Heart right ventricle (tissue), 16 donors: Measurements from ENCODE around the gene GTPBP6. TPM values are rescaled to one million over a fixed set of nuclear protein-coding genes. Genes with fewer than 3 reads are reported as not detected.
"Not testable (repeated sequence)": the region's sequence is repeated elsewhere in the genome, so short reads cannot be mapped to it uniquely, and the experiment has no call there.

Source experiments
- ATAC-seq, 8 donors: fragments of 200-7000 bp; cut with Tn5 transposase; one replicate each; pipeline ENCODE4 v1.9.1; 2020; ENCODE audit warnings: mild to moderate bottlenecking in 8 of 8, moderate library complexity in 8 of 8, moderate number of reproducible peaks in 1 of 8
- DNase-seq, 2 donors: peaks; one replicate each; pipeline ENCODE4 v3.0.0-alpha.2; 2020
- H3K27ac ChIP-seq, 10 donors: fragments of 200-600 bp; sonication (generic) in 2 of 10; one replicate each; pipeline versions ENCODE4 v1.5.0 to v1.8.0; 2020 to 2022; ENCODE audit warnings: mild to moderate bottlenecking in 3 of 10
- H3K27me3 ChIP-seq, 7 donors: fragments of 200-600 bp; one replicate each; pipeline ENCODE4 v1.8.0; 2021 to 2022; ENCODE audit warnings: mild to moderate bottlenecking in 2 of 7
- H3K36me3 ChIP-seq, 9 donors: fragments of 200-600 bp; sonication (generic) in 1 of 9; one replicate each; pipeline versions ENCODE4 v1.5.0 to v1.8.0; 2020 to 2022; ENCODE audit warnings: mild to moderate bottlenecking in 2 of 9
- H3K4me1 ChIP-seq, 9 donors: fragments of 200-600 bp; sonication (generic) in 1 of 9; one replicate each; pipeline versions ENCODE4 v1.5.0 to v1.8.0; 2020 to 2022; ENCODE audit warnings: mild to moderate bottlenecking in 4 of 9
- H3K4me3 ChIP-seq, 10 donors: fragments of 200-600 bp; sonication (generic) in 2 of 10; one replicate each; pipeline versions ENCODE4 v1.5.0 to v1.8.0; 2020 to 2022; ENCODE audit warnings: mild to moderate bottlenecking in 7 of 10, moderate library complexity in 2 of 10
- H3K9me3 ChIP-seq, 11 donors: fragments of 200-600 bp in 10 of 11; sonication (generic) in 2 of 11; one replicate each; pipeline versions ENCODE4 v1.5.0 to v1.8.0; 2013 to 2022; ENCODE audit warnings: mild to moderate bottlenecking in 2 of 11, control low read depth in 1 of 11, moderate library complexity in 1 of 11
- CTCF ChIP-seq, 9 donors: fragments of 200-600 bp; sonication (generic) in 2 of 9; IDR thresholded peaks; one replicate each; pipeline versions ENCODE4 v1.5.0 to v1.8.0; 2021 to 2022; ENCODE audit warnings: antibody characterized with exemption in 9 of 9, mild to moderate bottlenecking in 5 of 9, moderate library complexity in 1 of 9
- WGBS, 2 donors: extraction: QIAGEN DNeasy Blood & Tissue Kit; methylation state at CpG; one replicate each; pipeline ENCODE4 v1.1.7; 2013; ENCODE audit warnings: inconsistent platforms in 1 of 2; 5-methylcytosine and 5-hydroxymethylcytosine counted together
- intact Hi-C, 10 donors: fragments of 100-400 bp; cut with DNase I; formaldehyde crosslinking; loops; one replicate each; pipeline versions ENCODE4 v1.11.1 to v1.14.2; 2022
- polyA plus RNA-seq, 2 donors: library from polyadenylated mRNA; stranded (reverse); fragments of 200-250 nt; gene quantifications; one replicate each; pipeline ENCODE4 v1.2.3, GENCODE V29; 2013
- total RNA-seq, 10 donors: library from RNA; stranded (reverse); fragmentation: NEBNext Ultra II Directional in 3 of 10; extraction: Animal tissue kit (Norgen Biotek cat#: 25700) in 3 of 10; gene quantifications; one replicate each; pipeline versions ENCODE4 v1.2.1 to v1.2.4, GENCODE V29; 2021 to 2023
- donor health status: Arrhythmogenic right ventricular cardiomyopathy.
- donor health status: ischemic (EF 13 %, LVEDD 7.1; RV severe dilation, severe dysfunction).
- donor health status: healthy with polysubstance abuse.
- donor health status: DM: no; HTN: yes; CAD: no.
- donor health status: DM: no; HTN: no; CAD: no.
- donor health status: ischemic (EF 25% LVEDD 6.9; RV normal size, moderate dysfunction).
- donor health status: ischemic (EF 25% LVEDD 5.7; RV mildly dilated, moderate dysfunction).
- donor health status: healthy.
- donor health status: DM: yes; HTN: yes; CAD: no.
- donor health status: Ischemic cardiomyopathy.
- donor health status: ischemic (EF 35%, LVEDD 5.7; RV mildly dilated, moderate dysfunction).
- donor health status: nonischemic (EF 11% LVEDD 7.7; RV severe dilation, severe dysfunction).
- donor health status: DM: yes; HTN: yes; CAD: no.
- donor health status: PGD.
- donor health status: ischemic (EF 29% LVEDD 5.4; RV normal size, mild dysfunction).
- donor health status: nonischemic (EF 23%, LVEDD 6.1; RV moderate dilation, normal function).

GTPBP6 gene
- total and polyA plus RNA-seq, 12 donors = 29.8 to 103 (median 46.3) TPM

- peak in 1 of 8 donors; percentile 7 for ATAC-seq
- H3K4me1 ChIP-seq = peaks cover 0 to 17% (median 6%) of the 10 kb centered on the region in 9 donors
- intact Hi-C loops = no loop called here
- TF ChIP-seq CTCF (IDR thresholded peaks at IDR 0.05) = no peak
- no peaks in the 10 kb centered on the region for H3K27me3 ChIP-seq
- 87 to 91% methylated on average over 39 of the region's 39 CpGs for WGBS, 2 donors
- H3K4me3 ChIP-seq = no peak overlapping the region
- H3K27ac ChIP-seq = no peak overlapping the region
- no peaks in the 10 kb centered on the region for H3K9me3 ChIP-seq
- H3K36me3 ChIP-seq = peaks cover 0 to 14% (median 0%) of the 10 kb centered on the region in 9 donors
- DNase-seq = no peak
Observed at GRCh38 chrX:352582-353314, 34.2 kb upstream of the GTPBP6 start.

GRCh38 chrX:352181-352580 is 33.6 kb upstream of the GTPBP6 start:
- no peak for TF ChIP-seq CTCF (IDR thresholded peaks at IDR 0.05)
- ATAC-seq (no peak), DNase-seq (peak in 1 of 2 donors; percentile 8)
- H3K9me3 ChIP-seq = no peaks in the 10 kb centered on the region
- H3K4me3 ChIP-seq = no peak overlapping the region
- intact Hi-C loops = no loop called here
- peaks cover 0 to 17% (median 3%) of the 10 kb centered on the region in 9 donors for H3K4me1 ChIP-seq
- no peak overlapping the region for H3K27ac ChIP-seq
- no peaks in the 10 kb centered on the region for H3K27me3 ChIP-seq
- H3K36me3 ChIP-seq = peaks cover 0 to 12% (median 0%) of the 10 kb centered on the region in 9 donors
- WGBS, 2 donors = 94 to 95% methylated on average over 27 of the region's 27 CpGs

GRCh38 chrX:351736-352135 is 33.1 kb upstream of the GTPBP6 start:
- intact Hi-C loops = no loop called here
- Histone ChIP-seq H3K36me3 (peaks cover 0 to 12% (median 0%) of the 10 kb centered on the region in 9 donors), H3K9me3 (no peaks in the 10 kb centered on the region), H3K4me1 (peaks cover 0 to 17% (median 3%) of the 10 kb centered on the region in 9 donors), H3K27me3 (no peaks in the 10 kb centered on the region), H3K27ac (no peak overlapping the region), H3K4me3 (no peak overlapping the region)
- 91 to 92% methylated on average over 10 of the region's 10 CpGs for WGBS, 2 donors
- no peak for TF ChIP-seq CTCF (IDR thresholded peaks at IDR 0.05)
- DNase-seq (no peak), ATAC-seq (no peak)

GRCh38 chrX:351324-351641 is 32.7 kb upstream of the GTPBP6 start:
- DNase-seq, H3K27ac ChIP-seq, H3K4me3 ChIP-seq, ATAC-seq, H3K9me3 ChIP-seq, H3K27me3 ChIP-seq, intact Hi-C loops: not testable (repeated sequence)
- Histone ChIP-seq H3K4me1 (peaks cover 0 to 17% (median 3%) of the 10 kb centered on the region in 9 donors), H3K36me3 (peaks cover 0 to 16% (median 0%) of the 10 kb centered on the region in 9 donors)
- 89 to 93% methylated on average over 11 of the region's 13 CpGs for WGBS, 2 donors
